Left colon (tissue), 2 donors: Measurements from ENCODE around the gene NCAPH2. TPM values are rescaled to one million over a fixed set of nuclear protein-coding genes. Genes with fewer than 3 reads are reported as not detected.

ENCODE experiments used
- total RNA-seq, 2 donors: library from RNA; stranded (reverse); fragmentation: NEBNext Ultra II Directional; extraction: Animal tissue kit (Norgen Biotek cat#: 25700); gene quantifications; one replicate each; pipeline ENCODE4 v1.2.1, GENCODE V29; 2021
- donor health status: DM: no; HTN: no; CAD: no.
- donor health status: DM: yes; HTN: yes; CAD: no.

Gene NCAPH2
- total RNA-seq, 2 donors from 2014 or later, result 26.6 to 27.1 TPM

Other genes with a start within 250 kb of the NCAPH2 start
- gene MAPK12, start 246.5 kb upstream of the NCAPH2 start, total RNA-seq, result 1 to 10 TPM; 3.0 to 3.1 TPM
- gene MAPK11, start 237.8 kb upstream of the NCAPH2 start, total RNA-seq, result 1 to 10 TPM; 1.2 to 1.9 TPM
- gene PLXNB2, start 200.6 kb upstream of the NCAPH2 start, total RNA-seq, result 100 to 1,000 TPM; 290 TPM
- 1 to 10 TPM; 3.7 to 4.7 TPM for gene DENND6B, start 181.2 kb upstream of the NCAPH2 start, total RNA-seq
- 10 to 100 TPM; 44.6 to 61.0 TPM for gene PPP6R2, start 164.9 kb upstream of the NCAPH2 start, total RNA-seq
- 10 to 100 TPM; 69.2 to 80.1 TPM for gene SBF1, start 33.2 kb upstream of the NCAPH2 start, total RNA-seq
- 1 to 10 TPM; 5.4 to 8.9 TPM for gene ADM2, start 26.7 kb upstream of the NCAPH2 start, total RNA-seq
- not detected for gene MIOX, start 21.4 kb upstream of the NCAPH2 start, total RNA-seq
- 10 to 100 TPM; 58.7 to 59.3 TPM for gene LMF2, start 522 bp upstream of the NCAPH2 start, total RNA-seq
- 1 to 10 TPM; 5.5 to 5.7 TPM for gene SCO2, start 17.4 kb downstream of the NCAPH2 start, total RNA-seq
- gene TYMP, start 21.8 kb downstream of the NCAPH2 start, total RNA-seq, result 10 to 100 TPM; 32.0 to 33.0 TPM
- under 1 TPM in 1 of 2 donors, not detected in 1; 0.17 TPM for gene KLHDC7B, start 37.7 kb downstream of the NCAPH2 start, total RNA-seq
- gene SYCE3, start 54.7 kb downstream of the NCAPH2 start, total RNA-seq, result under 1 TPM in 1 of 2 donors, not detected in 1; 0.67 TPM
- gene CPT1B, start 70.2 kb downstream of the NCAPH2 start, total RNA-seq, result 10 to 100 TPM; 22.6 to 26.6 TPM
- 10 to 100 TPM; 66.9 to 72.7 TPM for gene CHKB, start 74.6 kb downstream of the NCAPH2 start, total RNA-seq
- gene MAPK8IP2, start 92.6 kb downstream of the NCAPH2 start, total RNA-seq, result 1 to 10 TPM; 1.2 to 1.5 TPM
- 10 to 100 TPM; 84.8 to 97.8 TPM for gene ARSA, start 119.9 kb downstream of the NCAPH2 start, total RNA-seq
- gene SHANK3, start 164.6 kb downstream of the NCAPH2 start, total RNA-seq, result 1 to 10 TPM; 4.4 to 4.8 TPM
- gene ACR, start 230.0 kb downstream of the NCAPH2 start, total RNA-seq, result 1 to 10 TPM in 1 of 2 donors, under 1 TPM in 1; 0.89 to 1.5 TPM